T-helper 1 cell treated with Interleukin-12 subunit alpha and Interleukin-12 subunit beta and Interleukin-4 antibody, amounts not matched to agents 30 μg/mL and 1 μg/mL, for 36 hours (primary cell): ENCODE data around the gene PRKAR1B.

Source experiments
- H3K27ac Mint-ChIP-seq: one replicate; pipeline ENCODE4 v1.8.0; 2021; ENCODE audit warnings: mild to moderate bottlenecking, mixed read lengths
- H3K27me3 Mint-ChIP-seq: one replicate; pipeline ENCODE4 v1.8.0; 2021; ENCODE audit warnings: low read depth, mixed read lengths
- H3K36me3 Mint-ChIP-seq: one replicate; pipeline ENCODE4 v1.8.0; 2021; ENCODE audit warnings: low read depth, mixed read lengths
- H3K4me1 Mint-ChIP-seq: one replicate; pipeline ENCODE4 v1.8.0; 2021; ENCODE audit warnings: low read depth, mixed read lengths
- H3K4me3 Mint-ChIP-seq: one replicate; pipeline ENCODE4 v1.8.0; 2021; ENCODE audit warnings: mild to moderate bottlenecking, moderate library complexity, mixed read lengths
- H3K9me3 Mint-ChIP-seq: one replicate; pipeline ENCODE4 v1.8.0; 2021; ENCODE audit warnings: mixed read lengths

PRKAR1B gene

GRCh38 chr7:573933-574381 is 153.1 kb downstream of the PRKAR1B start:
- Mint-ChIP-seq H3K27ac (no peak overlapping the region), H3K4me1 (no peaks in the 10 kb centered on the region), H3K27me3 (no peaks in the 10 kb centered on the region), H3K4me3 (no peak overlapping the region), H3K9me3 (no peaks in the 10 kb centered on the region), H3K36me3 (no peaks in the 10 kb centered on the region)

GRCh38 chr7:573269-573932 is 153.7 kb downstream of the PRKAR1B start:
- Mint-ChIP-seq H3K4me3 (no peak overlapping the region), H3K9me3 (no peaks in the 10 kb centered on the region), H3K4me1 (no peaks in the 10 kb centered on the region), H3K36me3 (no peaks in the 10 kb centered on the region), H3K27ac (no peak overlapping the region), H3K27me3 (no peaks in the 10 kb centered on the region)

GRCh38 chr7:572416-573268 is 154.4 kb downstream of the PRKAR1B start:
- Mint-ChIP-seq H3K4me3 (no peak overlapping the region), H3K27me3 (no peaks in the 10 kb centered on the region), H3K4me1 (no peaks in the 10 kb centered on the region), H3K27ac (no peak overlapping the region), H3K9me3 (no peaks in the 10 kb centered on the region), H3K36me3 (no peaks in the 10 kb centered on the region)

GRCh38 chr7:571718-572415 is 155.2 kb downstream of the PRKAR1B start:
- no peaks in the 10 kb centered on the region for H3K36me3 Mint-ChIP-seq
- H3K9me3 Mint-ChIP-seq, result no peaks in the 10 kb centered on the region
- no peak overlapping the region for H3K4me3 Mint-ChIP-seq
- H3K27ac Mint-ChIP-seq, result no peak overlapping the region
- H3K27me3 Mint-ChIP-seq, result no peaks in the 10 kb centered on the region
- H3K4me1 Mint-ChIP-seq, result no peaks in the 10 kb centered on the region

- Mint-ChIP-seq H3K36me3 (no peaks in the 10 kb centered on the region), H3K9me3 (no peaks in the 10 kb centered on the region), H3K27me3 (no peaks in the 10 kb centered on the region), H3K27ac (no peak overlapping the region), H3K4me3 (no peak overlapping the region), H3K4me1 (no peaks in the 10 kb centered on the region)
Measured at GRCh38 chr7:571096-571717, 155.9 kb downstream of the PRKAR1B start.

- no peaks in the 10 kb centered on the region for H3K27me3 Mint-ChIP-seq
- no peak overlapping the region for H3K27ac Mint-ChIP-seq
- no peak overlapping the region for H3K4me3 Mint-ChIP-seq
- H3K36me3 Mint-ChIP-seq, result no peaks in the 10 kb centered on the region
- no peaks in the 10 kb centered on the region for H3K9me3 Mint-ChIP-seq
- H3K4me1 Mint-ChIP-seq, result no peaks in the 10 kb centered on the region
Measured at GRCh38 chr7:570801-571070, 156.3 kb downstream of the PRKAR1B start.

GRCh38 chr7:569996-570800 is 156.9 kb downstream of the PRKAR1B start:
- H3K27me3 Mint-ChIP-seq, result no peaks in the 10 kb centered on the region
- no peaks in the 10 kb centered on the region for H3K9me3 Mint-ChIP-seq
- no peak overlapping the region for H3K4me3 Mint-ChIP-seq
- H3K36me3 Mint-ChIP-seq, result no peaks in the 10 kb centered on the region
- H3K27ac Mint-ChIP-seq, result no peak overlapping the region
- H3K4me1 Mint-ChIP-seq, result no peaks in the 10 kb centered on the region

- Mint-ChIP-seq H3K36me3 (no peaks in the 10 kb centered on the region), H3K4me1 (no peaks in the 10 kb centered on the region), H3K4me3 (no peak overlapping the region), H3K9me3 (no peaks in the 10 kb centered on the region), H3K27me3 (no peaks in the 10 kb centered on the region), H3K27ac (no peak overlapping the region)
Measured at GRCh38 chr7:569071-569855, 157.8 kb downstream of the PRKAR1B start.

GRCh38 chr7:568031-568951 is 158.8 kb downstream of the PRKAR1B start:
- no peaks in the 10 kb centered on the region for H3K36me3 Mint-ChIP-seq
- no peaks in the 10 kb centered on the region for H3K9me3 Mint-ChIP-seq
- H3K4me1 Mint-ChIP-seq, result no peaks in the 10 kb centered on the region
- H3K27ac Mint-ChIP-seq, result no peak overlapping the region
- H3K27me3 Mint-ChIP-seq, result no peaks in the 10 kb centered on the region
- H3K4me3 Mint-ChIP-seq, result no peak overlapping the region

GRCh38 chr7:567305-567883 is 159.7 kb downstream of the PRKAR1B start:
- Mint-ChIP-seq H3K27me3 (no peaks in the 10 kb centered on the region), H3K4me3 (no peak overlapping the region), H3K9me3 (no peaks in the 10 kb centered on the region), H3K4me1 (no peaks in the 10 kb centered on the region), H3K27ac (no peak overlapping the region), H3K36me3 (no peaks in the 10 kb centered on the region)

- H3K27me3 Mint-ChIP-seq, result no peaks in the 10 kb centered on the region
Measured at GRCh38 chr7:566100-566499, 161.0 kb downstream of the PRKAR1B start.

GRCh38 chr7:564176-564865 is 162.8 kb downstream of the PRKAR1B start:
- Mint-ChIP-seq H3K27ac (no peak overlapping the region), H3K9me3 (no peaks in the 10 kb centered on the region), H3K36me3 (no peaks in the 10 kb centered on the region), H3K4me1 (no peaks in the 10 kb centered on the region), H3K27me3 (no peaks in the 10 kb centered on the region), H3K4me3 (no peak overlapping the region)

More at GRCh38 chr7:566100-566499, 161.0 kb downstream of the PRKAR1B start:
- Mint-ChIP-seq H3K4me1 (no peaks in the 10 kb centered on the region), H3K36me3 (no peaks in the 10 kb centered on the region), H3K9me3 (no peaks in the 10 kb centered on the region), H3K27ac (no peak overlapping the region), H3K4me3 (no peak overlapping the region)
